Loucy (cell line): ENCODE results near the gene NHS.

Experiments used
- H2AFZ ChIP-seq: fragments of 200-600 bp; sonication (generic); 2 replicates; pipeline ENCODE4 v1.6.0; 2016; ENCODE audit warnings: antibody characterized with exemption, mild to moderate bottlenecking, low read length, moderate library complexity
- H3F3A ChIP-seq: fragments of 200-600 bp; 2 replicates; pipeline ENCODE4 v1.6.0; 2016; ENCODE audit warnings: antibody characterized with exemption, low read depth, mild to moderate bottlenecking
- H3K27me3 ChIP-seq: fragments of 200-600 bp; sonication (generic); 2 replicates; pipeline ENCODE4 v1.6.1; 2014; ENCODE audit warnings: low read length, mild to moderate bottlenecking; ENCODE audit not compliant: insufficient read depth, poor library complexity, severe bottlenecking
- H3K36me3 ChIP-seq: fragments of 200-600 bp; sonication (generic); 2 replicates; pipeline ENCODE4 v1.6.1; 2016; ENCODE audit warnings: low read length; ENCODE audit not compliant: insufficient read depth
- H3K4me1 ChIP-seq: fragments of 200-600 bp; sonication (generic); 2 replicates; pipeline ENCODE4 v1.5.1; 2014; ENCODE audit warnings: low read length, mild to moderate bottlenecking; ENCODE audit not compliant: insufficient read depth, poor library complexity, severe bottlenecking
- H3K4me2 ChIP-seq: fragments of 200-600 bp; sonication (generic); 2 replicates; pipeline ENCODE4 v1.6.0; 2014; ENCODE audit warnings: antibody characterized with exemption, low read length, low read depth, mild to moderate bottlenecking; ENCODE audit not compliant: poor library complexity, severe bottlenecking
- H3K4me3 ChIP-seq: fragments of 200-600 bp; sonication (generic); 2 replicates; pipeline ENCODE4 v1.5.1; 2014; ENCODE audit warnings: low read length, mild to moderate bottlenecking, mixed read lengths; ENCODE audit not compliant: poor library complexity, severe bottlenecking
- H3K79me2 ChIP-seq: fragments of 200-600 bp; sonication (generic); 2 replicates; pipeline ENCODE4 v1.6.1; 2014; ENCODE audit warnings: low read length; ENCODE audit not compliant: insufficient read depth
- H3K9ac ChIP-seq: fragments of 200-600 bp; sonication (generic); 2 replicates; pipeline ENCODE4 v1.6.0; 2014; ENCODE audit warnings: mild to moderate bottlenecking, low read depth, low read length, moderate library complexity; ENCODE audit not compliant: poor library complexity, severe bottlenecking
- H3K9me2 ChIP-seq: fragments of 200-600 bp; sonication (generic); replicated peaks from 2 replicates; pipeline ENCODE4 v1.6.1; 2016; ENCODE audit warnings: low read depth, low read length, mixed read lengths
- H3K9me3 ChIP-seq: fragments of 200-600 bp; sonication (generic); 2 replicates; pipeline ENCODE4 v1.6.1; 2014; ENCODE audit warnings: mild to moderate bottlenecking, antibody characterized with exemption, low read length, low read depth; ENCODE audit not compliant: insufficient read depth
- H4K20me1 ChIP-seq: fragments of 200-600 bp; sonication (generic); 2 replicates; pipeline ENCODE4 v1.6.0; 2014; ENCODE audit warnings: antibody characterized with exemption, low read length, mild to moderate bottlenecking; ENCODE audit not compliant: insufficient read depth, poor library complexity, severe bottlenecking
- EZH2phosphoT487 ChIP-seq: fragments of 200-600 bp; IDR thresholded peaks from 2 replicates; pipeline ENCODE4 v1.6.1; 2018; ENCODE audit warnings: antibody characterized with exemption, mild to moderate bottlenecking, moderate library complexity, borderline replicate concordance
- TF ChIP-seq, protein P1 (sequence below): fragments of 200-600 bp; sonication (generic); conservative IDR thresholded peaks from 2 replicates; pipeline ENCODE4 v1.5.1; 2014; ENCODE audit warnings: mild to moderate bottlenecking, antibody characterized with exemption, low read length

Gene NHS

GRCh38 chrX:17497193-17497592 is 122.2 kb downstream of the NHS start:
- Histone ChIP-seq H3K9me2 (no peaks in the 10 kb centered on the region), H3K4me3 (no peak overlapping the region), H3K79me2 (no peaks in the 10 kb centered on the region), H3K9ac (no peak overlapping the region), H3K4me1 (no peaks in the 10 kb centered on the region), H3F3A (no peaks in the 10 kb centered on the region), H4K20me1 (no peaks in the 10 kb centered on the region), H3K36me3 (no peaks in the 10 kb centered on the region), H2AFZ (no peak overlapping the region), H3K9me3 (no peaks in the 10 kb centered on the region), H3K4me2 (no peak overlapping the region), H3K27me3 (no peaks in the 10 kb centered on the region)
- TF ChIP-seq EZH2phosphoT487 = no peak
- TF ChIP-seq, protein P1, sequence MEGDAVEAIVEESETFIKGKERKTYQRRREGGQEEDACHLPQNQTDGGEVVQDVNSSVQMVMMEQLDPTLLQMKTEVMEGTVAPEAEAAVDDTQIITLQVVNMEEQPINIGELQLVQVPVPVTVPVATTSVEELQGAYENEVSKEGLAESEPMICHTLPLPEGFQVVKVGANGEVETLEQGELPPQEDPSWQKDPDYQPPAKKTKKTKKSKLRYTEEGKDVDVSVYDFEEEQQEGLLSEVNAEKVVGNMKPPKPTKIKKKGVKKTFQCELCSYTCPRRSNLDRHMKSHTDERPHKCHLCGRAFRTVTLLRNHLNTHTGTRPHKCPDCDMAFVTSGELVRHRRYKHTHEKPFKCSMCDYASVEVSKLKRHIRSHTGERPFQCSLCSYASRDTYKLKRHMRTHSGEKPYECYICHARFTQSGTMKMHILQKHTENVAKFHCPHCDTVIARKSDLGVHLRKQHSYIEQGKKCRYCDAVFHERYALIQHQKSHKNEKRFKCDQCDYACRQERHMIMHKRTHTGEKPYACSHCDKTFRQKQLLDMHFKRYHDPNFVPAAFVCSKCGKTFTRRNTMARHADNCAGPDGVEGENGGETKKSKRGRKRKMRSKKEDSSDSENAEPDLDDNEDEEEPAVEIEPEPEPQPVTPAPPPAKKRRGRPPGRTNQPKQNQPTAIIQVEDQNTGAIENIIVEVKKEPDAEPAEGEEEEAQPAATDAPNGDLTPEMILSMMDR = no peak

- H4K20me1 ChIP-seq = no peaks in the 10 kb centered on the region
- TF ChIP-seq EZH2phosphoT487 = no peak
- TF ChIP-seq, protein P1 = no peak
- H3K9me2 ChIP-seq = no peaks in the 10 kb centered on the region
- H3K4me3 ChIP-seq = no peak overlapping the region
- no peak overlapping the region for H3K9ac ChIP-seq
- H2AFZ ChIP-seq = no peak overlapping the region
- H3K9me3 ChIP-seq = no peaks in the 10 kb centered on the region
- H3K4me1 ChIP-seq = no peaks in the 10 kb centered on the region
- no peaks in the 10 kb centered on the region for H3F3A ChIP-seq
- no peaks in the 10 kb centered on the region for H3K36me3 ChIP-seq
- H3K4me2 ChIP-seq = no peak overlapping the region
- H3K79me2 ChIP-seq = no peaks in the 10 kb centered on the region
- no peaks in the 10 kb centered on the region for H3K27me3 ChIP-seq
Measured at GRCh38 chrX:17499512-17499911, 124.5 kb downstream of the NHS start.

DNA sequence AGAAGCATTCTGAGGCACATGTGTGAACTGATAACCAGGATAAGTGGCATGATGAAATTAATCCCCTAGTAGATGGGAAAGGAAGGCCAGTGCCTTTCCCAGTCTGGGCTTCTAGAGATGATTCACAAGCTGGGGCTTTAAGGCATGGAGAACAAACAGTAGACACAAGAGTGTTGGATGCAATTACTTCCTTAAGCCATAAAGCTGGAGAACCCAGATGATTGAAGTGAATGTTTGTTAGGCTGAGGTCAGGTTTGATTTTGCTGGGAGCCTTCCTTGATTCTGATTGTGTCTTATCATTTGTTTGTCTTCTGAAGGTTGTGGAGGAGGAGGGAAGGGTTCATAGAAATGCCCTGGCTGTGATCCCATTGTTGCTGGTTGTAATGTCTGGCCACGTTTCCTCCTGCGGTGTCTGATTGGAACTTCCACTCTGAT is 125.2 kb downstream of the NHS start:
- Histone ChIP-seq H3K4me3 (no peak overlapping the region), H2AFZ (no peak overlapping the region), H3K4me2 (no peak overlapping the region), H3K4me1 (no peaks in the 10 kb centered on the region), H3K36me3 (no peaks in the 10 kb centered on the region), H3K9ac (no peak overlapping the region), H3K27me3 (no peaks in the 10 kb centered on the region), H4K20me1 (no peaks in the 10 kb centered on the region), H3K9me2 (no peaks in the 10 kb centered on the region), H3K79me2 (no peaks in the 10 kb centered on the region), H3F3A (no peaks in the 10 kb centered on the region), H3K9me3 (no peaks in the 10 kb centered on the region)
- TF ChIP-seq, protein P1 = no peak
- no peak for TF ChIP-seq EZH2phosphoT487
